SU-DHL-6 (cell line): ENCODE data around the gene DOCK9.

ENCODE experiments used
- H2AFZ ChIP-seq: fragments of 200-600 bp; sonication (generic); 2 replicates; pipeline ENCODE4 v1.6.1; 2014; ENCODE audit warnings: low read depth, mild to moderate bottlenecking, moderate library complexity, mixed read lengths, antibody characterized with exemption, low read length; ENCODE audit not compliant: severe bottlenecking
- H3F3A ChIP-seq: fragments of 200-600 bp; shearing (Covaris generic); 2 replicates; pipeline ENCODE4 v1.6.0; 2016; ENCODE audit warnings: antibody characterized with exemption, mild to moderate bottlenecking; ENCODE audit not compliant: insufficient read depth
- H3K27ac ChIP-seq: fragments of 200-600 bp; sonication (generic); 2 replicates; pipeline ENCODE4 v1.5.1; 2016; ENCODE audit warnings: low read depth, mild to moderate bottlenecking, low read length, moderate library complexity, mixed read lengths
- H3K27me3 ChIP-seq: fragments of 200-600 bp; sonication (generic), shearing (Covaris generic); 2 replicates; pipeline ENCODE4 v1.6.0; 2014; ENCODE audit warnings: mild to moderate bottlenecking, low read length
- H3K36me3 ChIP-seq: fragments of 200-600 bp; sonication (generic); 2 replicates; pipeline ENCODE4 v1.6.1; 2014; ENCODE audit warnings: mild to moderate bottlenecking, low read length, mixed read lengths
- H3K4me2 ChIP-seq: fragments of 300-600, 200-600 bp; shearing (Covaris generic), sonication (generic); 2 replicates; pipeline ENCODE4 v1.6.0; 2014; ENCODE audit warnings: low read length, low read depth, mild to moderate bottlenecking; ENCODE audit not compliant: poor library complexity, severe bottlenecking
- H3K4me3 ChIP-seq: fragments of 200-600 bp; sonication (generic); 2 replicates; pipeline ENCODE4 v1.5.1; 2014; ENCODE audit warnings: antibody characterized with exemption, low read length, mild to moderate bottlenecking, mixed read lengths; ENCODE audit not compliant: insufficient read depth, poor library complexity, severe bottlenecking
- H3K79me2 ChIP-seq: fragments of 200-600 bp; sonication (generic); 2 replicates; pipeline ENCODE4 v1.6.1; 2014; ENCODE audit warnings: mild to moderate bottlenecking, low read length, moderate library complexity; ENCODE audit not compliant: insufficient read depth
- H3K9ac ChIP-seq: fragments of 200-600 bp; sonication (generic); 2 replicates; pipeline ENCODE4 v1.7.0; 2014; ENCODE audit warnings: mild to moderate bottlenecking, low read length
- H3K9me2 ChIP-seq: fragments of 200-600 bp; sonication (generic); replicated peaks from 2 replicates; pipeline ENCODE4 v1.6.1; 2014; ENCODE audit warnings: low read length; ENCODE audit not compliant: insufficient read depth
- H3K9me3 ChIP-seq: fragments of 200-600 bp; sonication (generic); 2 replicates; pipeline ENCODE4 v1.6.1; 2014; ENCODE audit warnings: low read length, mixed read lengths; ENCODE audit not compliant: insufficient read depth
- H4K20me1 ChIP-seq: fragments of 200-600 bp; sonication (generic); 2 replicates; pipeline ENCODE4 v1.6.1; 2014; ENCODE audit warnings: low read depth, mild to moderate bottlenecking, antibody characterized with exemption, low read length, moderate library complexity, mixed read lengths
- EZH2phosphoT487 ChIP-seq: fragments of 200-600 bp; sonication (generic), shearing (Covaris generic); conservative IDR thresholded peaks from 2 replicates; pipeline ENCODE4 v1.6.1; 2018; ENCODE audit warnings: mild to moderate bottlenecking, antibody characterized with exemption, low read length, moderate library complexity, mixed read lengths
- TF ChIP-seq, protein P1 (sequence below): fragments of 200-600 bp; sonication (generic); IDR thresholded peaks from one replicate; pipeline ENCODE4 v1.5.1; 2017; ENCODE audit warnings: antibody characterized with exemption, mild to moderate bottlenecking, low read length, moderate library complexity; ENCODE audit not compliant: insufficient read depth, poor library complexity, severe bottlenecking

Gene DOCK9

DNA sequence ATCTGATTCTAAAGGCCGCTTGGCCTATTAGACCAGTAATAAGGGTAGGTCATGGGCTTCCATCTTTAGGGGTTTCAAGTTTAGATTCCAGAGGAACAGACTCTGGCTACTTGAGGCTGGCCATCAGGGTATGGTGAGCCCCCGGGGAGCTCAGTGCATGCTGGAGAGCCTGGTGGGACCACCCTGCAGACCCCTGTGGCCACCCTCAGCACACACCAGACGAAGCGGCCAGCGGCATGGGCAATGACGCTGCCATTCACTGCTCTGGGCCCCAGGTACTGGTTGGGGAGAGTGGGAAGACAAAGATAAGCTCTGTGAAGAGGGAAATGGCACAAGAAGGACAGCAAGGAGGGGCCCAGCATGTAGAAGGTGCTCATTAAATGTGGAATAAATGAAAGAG, 126.6 kb downstream of the DOCK9 start:
- H3K9me2 ChIP-seq, result no peaks in the 10 kb centered on the region
- H3K9me3 ChIP-seq, result no peaks in the 10 kb centered on the region
- TF ChIP-seq, protein P1, sequence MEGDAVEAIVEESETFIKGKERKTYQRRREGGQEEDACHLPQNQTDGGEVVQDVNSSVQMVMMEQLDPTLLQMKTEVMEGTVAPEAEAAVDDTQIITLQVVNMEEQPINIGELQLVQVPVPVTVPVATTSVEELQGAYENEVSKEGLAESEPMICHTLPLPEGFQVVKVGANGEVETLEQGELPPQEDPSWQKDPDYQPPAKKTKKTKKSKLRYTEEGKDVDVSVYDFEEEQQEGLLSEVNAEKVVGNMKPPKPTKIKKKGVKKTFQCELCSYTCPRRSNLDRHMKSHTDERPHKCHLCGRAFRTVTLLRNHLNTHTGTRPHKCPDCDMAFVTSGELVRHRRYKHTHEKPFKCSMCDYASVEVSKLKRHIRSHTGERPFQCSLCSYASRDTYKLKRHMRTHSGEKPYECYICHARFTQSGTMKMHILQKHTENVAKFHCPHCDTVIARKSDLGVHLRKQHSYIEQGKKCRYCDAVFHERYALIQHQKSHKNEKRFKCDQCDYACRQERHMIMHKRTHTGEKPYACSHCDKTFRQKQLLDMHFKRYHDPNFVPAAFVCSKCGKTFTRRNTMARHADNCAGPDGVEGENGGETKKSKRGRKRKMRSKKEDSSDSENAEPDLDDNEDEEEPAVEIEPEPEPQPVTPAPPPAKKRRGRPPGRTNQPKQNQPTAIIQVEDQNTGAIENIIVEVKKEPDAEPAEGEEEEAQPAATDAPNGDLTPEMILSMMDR, result no peak
- no peak for TF ChIP-seq EZH2phosphoT487
- no peak overlapping the region for H3K4me3 ChIP-seq
- no peak overlapping the region for H3K4me2 ChIP-seq
- no peak overlapping the region for H3K9ac ChIP-seq
- H3K27me3 ChIP-seq, result no peaks in the 10 kb centered on the region
- no peak overlapping the region for H2AFZ ChIP-seq
- no peaks in the 10 kb centered on the region for H3K36me3 ChIP-seq
- no peaks in the 10 kb centered on the region for H3K79me2 ChIP-seq
- H4K20me1 ChIP-seq, result no peaks in the 10 kb centered on the region
- H3F3A ChIP-seq, result no peaks in the 10 kb centered on the region
- H3K27ac ChIP-seq, result no peak overlapping the region

DNA sequence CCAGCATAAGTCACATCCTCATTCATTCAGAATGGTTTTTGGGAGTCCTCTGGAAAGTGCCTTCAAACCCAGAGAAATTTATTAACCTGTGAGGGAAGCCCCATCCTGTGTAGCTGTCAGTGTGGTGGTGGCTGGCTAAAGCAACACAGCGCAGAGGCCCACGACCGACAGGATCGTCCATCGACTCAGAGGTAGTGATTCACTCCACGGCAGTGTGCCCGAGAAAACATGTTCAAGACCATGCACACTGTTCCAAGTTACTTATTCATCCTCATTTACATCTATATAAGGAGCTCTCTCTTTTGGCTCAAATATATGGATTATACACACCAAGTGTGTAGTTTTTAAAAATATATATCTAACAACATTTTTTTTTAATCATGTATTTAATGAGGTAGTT, 129.1 kb downstream of the DOCK9 start:
- no peak overlapping the region for H3K4me3 ChIP-seq
- no peaks in the 10 kb centered on the region for H3K36me3 ChIP-seq
- H3K4me2 ChIP-seq, result no peak overlapping the region
- no peaks in the 10 kb centered on the region for H3K9me2 ChIP-seq
- H3K79me2 ChIP-seq, result no peaks in the 10 kb centered on the region
- H3K27ac ChIP-seq, result no peak overlapping the region
- no peak for TF ChIP-seq EZH2phosphoT487
- TF ChIP-seq, protein P1, result no peak
- no peak overlapping the region for H3K9ac ChIP-seq
- no peaks in the 10 kb centered on the region for H3F3A ChIP-seq
- no peaks in the 10 kb centered on the region for H3K9me3 ChIP-seq
- H3K27me3 ChIP-seq, result no peaks in the 10 kb centered on the region
- no peak overlapping the region for H2AFZ ChIP-seq
- H4K20me1 ChIP-seq, result no peaks in the 10 kb centered on the region

DNA sequence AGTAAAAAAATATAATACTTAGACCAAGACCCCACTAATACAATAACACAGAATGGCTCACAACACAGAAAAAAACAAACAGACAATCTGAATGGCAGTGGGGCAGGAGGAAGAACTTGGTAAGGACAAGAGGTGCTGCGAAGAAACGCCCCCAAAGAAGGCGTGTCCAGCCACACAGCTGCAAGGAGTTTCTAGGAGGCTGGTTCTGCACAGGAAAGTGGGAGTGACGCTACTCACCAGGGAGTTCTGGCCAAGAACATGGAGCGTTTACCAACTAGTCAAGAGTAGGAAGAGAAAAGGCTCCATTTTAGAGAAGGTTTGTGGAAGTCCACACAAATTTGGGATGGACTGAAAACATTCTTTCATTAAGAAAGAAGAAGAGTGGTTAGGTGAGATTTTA, 130.1 kb downstream of the DOCK9 start:
- TF ChIP-seq, protein P1, result no peak
- TF ChIP-seq EZH2phosphoT487, result no peak
- H3K27ac ChIP-seq, result no peak overlapping the region
- no peak overlapping the region for H3K4me3 ChIP-seq
- no peaks in the 10 kb centered on the region for H4K20me1 ChIP-seq
- no peaks in the 10 kb centered on the region for H3K36me3 ChIP-seq
- no peaks in the 10 kb centered on the region for H3F3A ChIP-seq
- no peak overlapping the region for H3K4me2 ChIP-seq
- no peaks in the 10 kb centered on the region for H3K9me2 ChIP-seq
- H3K9me3 ChIP-seq, result no peaks in the 10 kb centered on the region
- H3K27me3 ChIP-seq, result no peaks in the 10 kb centered on the region
- H3K79me2 ChIP-seq, result no peaks in the 10 kb centered on the region
- no peak overlapping the region for H2AFZ ChIP-seq
- no peak overlapping the region for H3K9ac ChIP-seq
